Measurements from ENCODE around the gene PLVAP.

PLVAP gene

DNA sequence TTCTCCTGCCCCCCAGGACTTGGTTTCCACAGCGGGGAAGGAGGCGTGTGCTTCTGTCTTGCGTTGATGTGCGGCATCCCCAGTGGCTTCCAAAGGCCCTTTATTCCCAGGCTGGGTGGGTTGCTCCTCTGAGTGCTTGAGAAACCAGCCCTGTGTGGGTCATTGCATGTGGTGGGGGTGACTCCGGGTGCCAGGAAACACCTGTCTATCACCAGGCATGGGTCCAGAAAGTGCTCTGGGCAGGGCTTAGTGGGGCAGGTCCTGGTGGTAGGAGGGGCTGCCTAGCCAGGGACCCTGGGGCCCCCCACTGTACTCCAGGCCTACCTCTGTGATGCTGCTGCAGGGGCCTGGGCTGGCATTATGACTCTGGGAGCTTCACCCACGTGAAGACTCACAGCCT is 58.2 kb downstream of the PLVAP start:
- no peak overlapping the region for H3K27ac ChIP-seq
- TF ChIP-seq, protein P1, sequence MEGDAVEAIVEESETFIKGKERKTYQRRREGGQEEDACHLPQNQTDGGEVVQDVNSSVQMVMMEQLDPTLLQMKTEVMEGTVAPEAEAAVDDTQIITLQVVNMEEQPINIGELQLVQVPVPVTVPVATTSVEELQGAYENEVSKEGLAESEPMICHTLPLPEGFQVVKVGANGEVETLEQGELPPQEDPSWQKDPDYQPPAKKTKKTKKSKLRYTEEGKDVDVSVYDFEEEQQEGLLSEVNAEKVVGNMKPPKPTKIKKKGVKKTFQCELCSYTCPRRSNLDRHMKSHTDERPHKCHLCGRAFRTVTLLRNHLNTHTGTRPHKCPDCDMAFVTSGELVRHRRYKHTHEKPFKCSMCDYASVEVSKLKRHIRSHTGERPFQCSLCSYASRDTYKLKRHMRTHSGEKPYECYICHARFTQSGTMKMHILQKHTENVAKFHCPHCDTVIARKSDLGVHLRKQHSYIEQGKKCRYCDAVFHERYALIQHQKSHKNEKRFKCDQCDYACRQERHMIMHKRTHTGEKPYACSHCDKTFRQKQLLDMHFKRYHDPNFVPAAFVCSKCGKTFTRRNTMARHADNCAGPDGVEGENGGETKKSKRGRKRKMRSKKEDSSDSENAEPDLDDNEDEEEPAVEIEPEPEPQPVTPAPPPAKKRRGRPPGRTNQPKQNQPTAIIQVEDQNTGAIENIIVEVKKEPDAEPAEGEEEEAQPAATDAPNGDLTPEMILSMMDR (conservative IDR thresholded peaks at IDR 0.05): no peak
- no peak for TF ChIP-seq ZFX (IDR thresholded peaks at IDR 0.05)

DNA sequence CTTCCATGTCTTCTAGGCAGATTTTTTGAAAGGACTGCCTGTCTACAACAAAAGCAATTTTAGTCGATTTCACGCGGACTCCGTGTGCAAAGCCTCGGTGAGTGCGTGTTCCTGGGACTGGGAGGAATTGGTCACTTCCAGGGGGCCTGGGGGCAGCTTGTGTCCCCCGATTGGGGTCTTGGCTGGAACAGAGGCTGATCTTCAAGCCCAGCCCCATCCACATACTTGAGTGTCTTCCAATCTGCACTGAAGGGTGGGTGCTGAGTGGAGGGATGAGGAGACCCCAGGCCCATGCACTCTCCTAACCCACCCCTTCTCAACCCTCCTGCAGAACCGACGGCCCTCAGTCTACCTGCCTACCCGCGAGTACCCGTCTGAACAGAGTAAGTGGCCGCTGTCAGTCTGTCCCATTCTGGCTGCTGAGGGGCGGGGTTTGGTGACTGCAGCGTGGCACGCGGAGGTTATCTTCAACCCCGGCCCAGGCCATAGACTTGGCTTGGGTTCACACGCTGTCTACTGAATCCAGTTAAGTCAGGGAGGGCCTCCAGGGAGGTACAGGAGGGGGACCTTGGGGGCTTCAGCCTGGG is 63.0 kb downstream of the PLVAP start:
- H3K27ac ChIP-seq: no peak overlapping the region

GRCh38 chr19:17312189-17313113 is 64.7 kb downstream of the PLVAP start:
- no peak for TF ChIP-seq ZFX (IDR thresholded peaks at IDR 0.05)
- TF ChIP-seq, protein P1 (conservative IDR thresholded peaks at IDR 0.05): no peak
- no peak overlapping the region for H3K27ac ChIP-seq

More for the DNA sequence above, 63.0 kb downstream of the PLVAP start:
- TF ChIP-seq, protein P1 (conservative IDR thresholded peaks at IDR 0.05): no peak
- TF ChIP-seq ZFX (IDR thresholded peaks at IDR 0.05): no peak

DNA sequence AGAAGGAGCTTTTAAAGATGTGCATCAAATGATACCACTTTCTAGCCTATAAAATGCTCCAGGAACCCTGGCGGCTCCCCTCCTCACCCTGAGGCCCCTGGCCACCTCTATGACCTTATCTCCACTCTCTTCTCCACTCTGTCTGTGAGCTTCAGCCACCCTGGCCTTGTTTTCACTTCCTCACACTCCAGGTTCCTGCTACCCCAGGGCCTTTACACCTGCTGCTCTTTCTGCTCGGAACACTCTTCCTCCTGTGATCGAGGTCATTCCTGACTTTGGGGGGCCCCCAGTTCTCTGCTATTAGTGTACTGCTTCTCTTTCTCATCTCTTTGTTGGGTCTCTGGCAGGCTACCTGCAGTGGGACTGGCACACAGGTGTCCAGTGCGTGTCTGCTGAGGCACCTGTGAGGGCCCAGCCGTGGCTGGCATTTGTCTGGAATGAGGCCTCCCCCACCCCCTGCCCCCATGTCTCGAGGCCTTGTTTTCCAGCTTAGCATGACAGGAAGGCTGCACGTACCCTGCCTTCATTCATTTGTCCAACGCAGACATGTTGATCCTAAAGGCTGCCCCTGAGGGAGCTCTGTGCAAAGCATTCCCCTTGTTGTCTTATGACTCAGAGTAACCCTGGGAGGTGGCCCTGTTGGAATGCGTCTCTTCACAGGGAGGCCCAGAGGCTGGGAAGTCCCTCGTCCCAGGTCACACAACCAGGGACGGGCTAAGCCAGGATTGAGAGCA is 65.5 kb downstream of the PLVAP start:
- no peak overlapping the region for H3K27ac ChIP-seq
- TF ChIP-seq ZFX (IDR thresholded peaks at IDR 0.05): no peak
- TF ChIP-seq, protein P1 (conservative IDR thresholded peaks at IDR 0.05): no peak

DNA sequence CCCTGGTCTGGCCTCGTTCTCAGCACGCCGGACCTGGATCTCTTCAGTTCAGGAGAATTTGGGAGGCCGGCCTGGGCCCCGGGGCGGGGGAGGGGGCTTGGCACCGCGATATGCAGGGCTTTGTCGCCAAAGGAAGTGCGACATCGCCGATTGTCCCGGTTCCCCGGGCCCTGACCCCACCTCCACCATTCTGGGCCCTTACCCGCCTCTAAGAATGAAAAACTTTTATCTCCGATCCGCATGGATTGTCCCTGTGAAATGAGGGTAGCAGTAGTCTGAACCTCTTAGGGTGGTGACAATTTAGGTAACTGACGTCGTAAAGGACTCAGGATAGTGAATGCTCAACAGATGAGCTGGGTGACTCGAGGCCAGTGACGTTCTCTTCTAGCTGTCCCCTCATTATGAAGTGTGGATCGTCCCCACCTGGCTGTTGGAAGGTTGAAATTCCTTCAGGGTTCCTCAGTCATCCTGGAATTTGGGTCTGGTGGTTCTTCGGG is 67.1 kb downstream of the PLVAP start:
- TF ChIP-seq ZFX (IDR thresholded peaks at IDR 0.05): no peak
- TF ChIP-seq, protein P1 (conservative IDR thresholded peaks at IDR 0.05): no peak
- H3K27ac ChIP-seq: peak overlapping the region; percentile 91

GRCh38 chr19:17309198-17309964 is 67.8 kb downstream of the PLVAP start, which contains the start of gene DDA1:
Gene DDA1, plus strand, starts transcription at chr19:17309563. Its CDS starts 92 bp downstream, at chr19:17309655.
- peak within 1 kb of the TSS; percentile 91 for H3K27ac ChIP-seq
- TF ChIP-seq, protein P1 (conservative IDR thresholded peaks at IDR 0.05): no peak
- TF ChIP-seq ZFX (IDR thresholded peaks at IDR 0.05): peak; percentile 52; the same call in 1 of the 2 replicates
